Caco-2 (cell line): Measurements from ENCODE around the gene LARP4. TPM values are rescaled to one million over a fixed set of nuclear protein-coding genes. Genes with fewer than 3 reads are reported as not detected.
"Not testable (repeated sequence)": the region's sequence is repeated elsewhere in the genome, so short reads cannot be mapped to it uniquely, and the experiment has no call there.

Experiments used
- BruUV-seq: library from RNA; stranded (reverse); fragments of 400-500 nt; replicated peaks from 2 replicates; lab custom pipeline; 2021; lab: Mats Ljungman, UMichigan
- CTCF ChIA-PET: fragments of 300-600 bp; sonication (Branson Sonifier 250); formaldehyde crosslinking; loops from one replicate; lab custom pipeline; 2022; ENCODE audit warnings: antibody characterized with exemption; lab: Charles Lee
- POLR2A ChIA-PET: fragments of 300-600 bp; sonication (Branson Sonifier 250); formaldehyde crosslinking; loops from one replicate; lab custom pipeline; 2022; ENCODE audit warnings: antibody characterized with exemption; lab: Charles Lee
- DNase-seq, 2 experiments: peaks; one replicate each; pipeline versions ENCODE4 v3.0.0 to v3.0.0-alpha.2; 2020 to 2022
- H3K27me3 ChIP-seq: replicated peaks from 2 replicates; pipeline ENCODE4 v1.6.0; 2011; ENCODE audit warnings: low read length; ENCODE audit not compliant: control insufficient read depth, insufficient read depth
- H3K36me3 ChIP-seq: 2 replicates; pipeline ENCODE4 v1.5.1; 2011; ENCODE audit warnings: low read length; ENCODE audit not compliant: control insufficient read depth, insufficient read depth
- H3K4me1 ChIP-seq: fragments of 250-450 bp; sonication (Bioruptor Pico); 2 replicates; pipeline ENCODE4 v1.5.1; 2020; ENCODE audit warnings: mild to moderate bottlenecking
- H3K4me3 ChIP-seq: 2 replicates; pipeline ENCODE4 v1.5.1; 2011; ENCODE audit warnings: low read depth, mild to moderate bottlenecking, control low read depth, low read length
- H3K9me3 ChIP-seq: fragments of 250-450 bp; sonication (Bioruptor Pico); 2 replicates; pipeline ENCODE4 v1.5.1; 2020; ENCODE audit warnings: mild to moderate bottlenecking, moderate library complexity
- H3K27ac Mint-ChIP-seq: one replicate; pipeline ENCODE4 v1.8.0; 2022; ENCODE audit warnings: mixed read lengths; ENCODE audit not compliant: unreplicated experiment
- H3K27me3 Mint-ChIP-seq: one replicate; pipeline ENCODE4 v1.8.0; 2022; ENCODE audit warnings: mixed read lengths; ENCODE audit not compliant: insufficient read depth, unreplicated experiment
- H3K36me3 Mint-ChIP-seq: one replicate; pipeline ENCODE4 v1.8.0; 2022; ENCODE audit warnings: mild to moderate bottlenecking, mixed read lengths; ENCODE audit not compliant: insufficient read depth, unreplicated experiment
- H3K4me1 Mint-ChIP-seq: one replicate; pipeline ENCODE4 v1.8.0; 2022; ENCODE audit warnings: low read depth, mixed read lengths; ENCODE audit not compliant: unreplicated experiment
- H3K4me3 Mint-ChIP-seq: one replicate; pipeline ENCODE4 v1.8.0; 2022; ENCODE audit warnings: mild to moderate bottlenecking, moderate library complexity, mixed read lengths; ENCODE audit not compliant: unreplicated experiment
- H3K9me3 Mint-ChIP-seq: one replicate; pipeline ENCODE4 v1.8.0; 2022; ENCODE audit warnings: mixed read lengths; ENCODE audit not compliant: unreplicated experiment
- CTCF ChIP-seq, 2 experiments: fragments of 200-600 bp in 1 of 2; IDR thresholded peaks; 1 replicate in 1 of 2; 2 replicates in 1 of 2; pipeline versions ENCODE4 v1.5.1 to v1.8.0; 2011 to 2022; ENCODE audit warnings: antibody characterized with exemption in 1 of 2, control low read depth in 1 of 2, inconsistent platforms in 1 of 2, low read depth in 1 of 2, low read length in 1 of 2, mild to moderate bottlenecking in 1 of 2, moderate library complexity in 1 of 2; ENCODE audit not compliant: insufficient read depth in 1 of 2, severe bottlenecking in 1 of 2, unreplicated experiment in 1 of 2
- intact Hi-C: fragments of 100-400 bp; cut with micrococcal nuclease; formaldehyde crosslinking; loops from one replicate; pipeline ENCODE4 v1.10.0; 2022; ENCODE audit not compliant: unreplicated experiment
- total RNA-seq: library from RNA; stranded (reverse); gene quantifications from 2 replicates; pipeline ENCODE4 v1.2.3, GENCODE V29; 2022

The LARP4 gene
- total RNA-seq, 1 experiment from 2014 or later = 115 TPM

- DNase-seq = no peak
- ChIA-PET POLR2A (no interaction called here), CTCF (no interaction called here)
- intact Hi-C loops = no loop called here
- no TSS peak for BruUV-seq
- Mint-ChIP-seq H3K36me3 (peaks cover 9% of the 10 kb centered on the region), H3K4me3 (no peak overlapping the region), H3K27me3 (no peaks in the 10 kb centered on the region), H3K4me1 (peaks cover 22% of the 10 kb centered on the region), H3K9me3 (no peaks in the 10 kb centered on the region), H3K27ac (no peak overlapping the region)
- Histone ChIP-seq H3K4me3 (no peak overlapping the region), H3K27me3 (no peaks in the 10 kb centered on the region), H3K36me3 (no peaks in the 10 kb centered on the region; the same call in none of the 2 replicates), H3K9me3 (no peaks in the 10 kb centered on the region), H3K4me1 (peaks cover 28% of the 10 kb centered on the region)
- no peak for TF ChIP-seq CTCF (IDR thresholded peaks at IDR 0.05; ENCODE audit: insufficient read depth in 1 of 2, low read depth in 1 of 2, low read length in 1 of 2, severe bottlenecking in 1 of 2, unreplicated experiment in 1 of 2)
These were observed 118.7 kb downstream of the LARP4 start for GRCh38 chr12:50519353-50519752.

GRCh38 chr12:50520416-50521207 is 119.9 kb downstream of the LARP4 start:
- no peaks in the 10 kb centered on the region for H3K27me3 ChIP-seq
- Mint-ChIP-seq H3K4me1 (peaks cover 11% of the 10 kb centered on the region), H3K9me3 (no peaks in the 10 kb centered on the region), H3K27ac (no peak overlapping the region), H3K36me3 (peaks cover 11% of the 10 kb centered on the region), H3K4me3 (no peak overlapping the region), H3K27me3 (no peaks in the 10 kb centered on the region)
- no peaks in the 10 kb centered on the region; the same call in none of the 2 replicates for H3K36me3 ChIP-seq
- ChIA-PET POLR2A (no interaction called here), CTCF (interaction anchor here (0.7 kb wide), 1 partner anchor 116 kb away, joined by 4 read pairs; no protein-coding TSS in a partner anchor)
- no peaks in the 10 kb centered on the region for H3K9me3 ChIP-seq
- intact Hi-C loops = no loop called here
- no TSS peak for BruUV-seq
- H3K4me1 ChIP-seq = peaks cover 18% of the 10 kb centered on the region
- no peak for DNase-seq
- no peak overlapping the region for H3K4me3 ChIP-seq
- no peak for TF ChIP-seq CTCF (IDR thresholded peaks at IDR 0.05; ENCODE audit: insufficient read depth in 1 of 2, low read depth in 1 of 2, low read length in 1 of 2, severe bottlenecking in 1 of 2, unreplicated experiment in 1 of 2)

GRCh38 chr12:50521781-50522180 is 121.1 kb downstream of the LARP4 start:
- H3K27me3 Mint-ChIP-seq, H3K27me3 ChIP-seq, BruUV-seq, H3K27ac Mint-ChIP-seq, H3K9me3 ChIP-seq, H3K4me3 Mint-ChIP-seq, H3K4me3 ChIP-seq, CTCF ChIA-PET, intact Hi-C loops, DNase-seq, H3K36me3 ChIP-seq, H3K9me3 Mint-ChIP-seq: not testable (repeated sequence)
- peaks cover 19% of the 10 kb centered on the region for H3K4me1 Mint-ChIP-seq
- POLR2A ChIA-PET = interaction anchor here (0.7 kb wide), 1 partner anchor 14 kb away, joined by 4 read pairs; no protein-coding TSS in a partner anchor
- peaks cover 20% of the 10 kb centered on the region for H3K4me1 ChIP-seq
- peaks cover 15% of the 10 kb centered on the region for H3K36me3 Mint-ChIP-seq
